DND-41 (cell line): ENCODE data around the gene HPCAL1.

ENCODE experiments used
- ATAC-seq: fragments of 200-7000 bp; cut with Tn5 transposase; 3 replicates; pipeline ENCODE4 v1.9.1; 2021; ENCODE audit warnings: low read depth; ENCODE audit not compliant: insufficient read depth
- DNase-seq: peaks from one replicate; pipeline ENCODE4 v3.0.0-alpha.2; 2020
- H2AFZ ChIP-seq: 2 replicates; pipeline ENCODE4 v1.6.0; 2012; ENCODE audit warnings: low read depth, low read length
- H3K27ac ChIP-seq: 2 replicates; pipeline ENCODE4 v1.5.1; 2012; ENCODE audit warnings: low read length, inconsistent platforms
- H3K27me3 ChIP-seq: fragments of 200-600 bp; sonication (generic); 2 replicates; pipeline ENCODE4 v1.6.0; 2012; ENCODE audit warnings: low read length, mild to moderate bottlenecking, inconsistent platforms; ENCODE audit not compliant: insufficient read depth, poor library complexity
- H3K36me3 ChIP-seq: 2 replicates; pipeline ENCODE4 v1.5.1; 2012; ENCODE audit warnings: low read length, inconsistent platforms; ENCODE audit not compliant: insufficient read depth
- H3K4me1 ChIP-seq: 2 replicates; pipeline ENCODE4 v1.5.1; 2012; ENCODE audit warnings: mild to moderate bottlenecking, low read length; ENCODE audit not compliant: insufficient read depth
- H3K4me2 ChIP-seq: 2 replicates; pipeline ENCODE4 v1.6.0; 2012; ENCODE audit warnings: mild to moderate bottlenecking, moderate library complexity, low read length, inconsistent platforms; ENCODE audit not compliant: insufficient read depth
- H3K4me3 ChIP-seq, 2 experiments: fragments of 200-600 bp in 1 of 2; shearing (Covaris generic) in 1 of 2; 2 replicates each; pipeline ENCODE4 v1.5.1; 2012 to 2016; ENCODE audit warnings: inconsistent platforms in 2 of 2, low read length in 2 of 2, mild to moderate bottlenecking in 2 of 2, low read depth in 1 of 2, moderate library complexity in 1 of 2
- H3K79me2 ChIP-seq: 2 replicates; pipeline ENCODE4 v1.6.0; 2012; ENCODE audit warnings: low read length, inconsistent platforms; ENCODE audit not compliant: insufficient read depth
- H3K9ac ChIP-seq: 2 replicates; pipeline ENCODE4 v1.6.0; 2012; ENCODE audit warnings: low read depth, mild to moderate bottlenecking, inconsistent platforms, low read length, moderate library complexity
- H3K9me3 ChIP-seq: 2 replicates; pipeline ENCODE4 v1.5.1; 2012; ENCODE audit warnings: low read length, moderate library complexity, mild to moderate bottlenecking, inconsistent platforms; ENCODE audit not compliant: insufficient read depth, severe bottlenecking
- H4K20me1 ChIP-seq: 2 replicates; pipeline ENCODE4 v1.6.0; 2012; ENCODE audit warnings: low read length; ENCODE audit not compliant: insufficient read depth
- EZH2 ChIP-seq: IDR thresholded peaks from 3 replicates; pipeline ENCODE4 v1.6.1; 2012; ENCODE audit warnings: borderline replicate concordance, low read depth, mild to moderate bottlenecking, moderate library complexity, low read length, inconsistent platforms; ENCODE audit not compliant: severe bottlenecking
- TF ChIP-seq, protein P1 (sequence below): IDR thresholded peaks from 2 replicates; pipeline ENCODE4 v1.5.1; 2012; ENCODE audit warnings: borderline replicate concordance, low read length, moderate library complexity, mild to moderate bottlenecking; ENCODE audit not compliant: poor library complexity, severe bottlenecking; ENCODE audit errors: extremely low read depth

The HPCAL1 gene

DNA sequence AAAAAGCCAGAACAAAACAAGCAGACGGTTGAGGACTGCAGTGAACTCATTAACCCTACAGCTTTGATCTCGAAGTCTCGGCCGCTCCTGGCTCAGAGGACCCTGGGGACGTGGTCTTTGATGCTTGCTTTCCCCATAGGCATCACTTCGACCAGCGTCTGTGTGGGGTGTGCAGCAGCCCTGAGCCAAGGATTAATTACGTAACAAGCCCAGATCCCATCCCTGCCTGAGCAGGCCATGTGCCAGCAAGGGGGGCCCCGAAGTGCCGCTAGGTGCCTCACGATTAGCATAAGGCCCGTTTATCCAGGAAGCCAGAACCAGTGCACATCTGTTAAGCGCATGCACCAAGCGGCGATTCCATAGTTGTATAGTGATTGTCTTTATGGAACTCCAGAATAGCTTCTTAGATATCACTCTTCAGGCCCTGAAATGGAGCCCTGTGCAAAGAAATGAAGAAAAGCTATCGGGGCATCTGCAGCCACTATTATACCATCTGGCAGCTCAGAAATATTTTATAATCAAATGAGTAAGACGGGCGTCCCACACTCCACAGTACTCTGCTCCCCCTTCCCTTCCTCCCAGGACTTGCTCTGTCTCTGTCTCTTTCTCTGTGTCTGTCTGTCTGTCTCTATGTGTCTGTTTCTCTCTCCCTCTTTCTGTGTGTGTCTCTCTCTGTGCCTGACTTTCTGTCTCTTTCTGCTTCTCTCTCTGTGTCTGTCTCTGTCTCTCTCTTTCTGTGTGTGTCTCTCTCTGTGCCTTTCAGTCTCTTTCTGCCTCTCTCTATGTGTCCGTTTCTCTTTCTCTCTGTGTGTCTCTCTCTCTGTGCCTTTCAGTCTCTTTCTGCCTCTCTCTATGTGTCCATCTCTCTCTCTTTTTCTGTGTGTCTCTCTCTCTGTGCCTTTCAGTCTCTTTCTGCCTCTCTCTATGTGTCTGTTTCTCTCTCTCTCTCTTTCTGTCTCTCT is 41.7 kb downstream of the HPCAL1 start:
- no peak for DNase-seq
- no peaks in the 10 kb centered on the region for H3K79me2 ChIP-seq

DNA sequence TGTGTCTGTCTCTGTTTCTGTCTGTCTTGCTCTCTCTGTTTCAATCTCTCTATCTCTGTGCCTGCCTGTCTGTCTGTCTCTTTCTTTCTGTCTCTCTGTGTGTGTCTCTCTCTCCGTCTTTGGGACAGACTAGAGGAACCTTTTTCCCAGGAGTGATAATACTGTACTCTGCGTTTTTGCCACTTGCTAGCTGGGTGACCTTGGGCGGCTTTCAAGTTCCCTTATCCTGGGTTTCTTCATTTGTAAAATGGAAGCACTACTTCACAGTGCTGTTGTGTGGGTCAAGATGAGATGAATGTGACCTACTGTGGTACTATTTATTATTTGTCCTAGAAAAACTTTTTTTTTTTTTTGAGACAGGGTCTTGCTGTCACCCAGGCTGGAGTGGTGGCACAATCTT is 42.4 kb downstream of the HPCAL1 start:
- Histone ChIP-seq H3K4me3 (no peak overlapping the region), H2AFZ (no peak overlapping the region), H3K79me2 (no peaks in the 10 kb centered on the region), H3K27ac (no peak overlapping the region), H3K9me3 (no peaks in the 10 kb centered on the region), H3K4me2 (no peak overlapping the region), H3K27me3 (no peaks in the 10 kb centered on the region), H3K4me1 (no peaks in the 10 kb centered on the region), H4K20me1 (peaks cover 42% of the 10 kb centered on the region), H3K36me3 (no peaks in the 10 kb centered on the region), H3K9ac (no peak overlapping the region)
- no peak for TF ChIP-seq EZH2
- TF ChIP-seq, protein P1, sequence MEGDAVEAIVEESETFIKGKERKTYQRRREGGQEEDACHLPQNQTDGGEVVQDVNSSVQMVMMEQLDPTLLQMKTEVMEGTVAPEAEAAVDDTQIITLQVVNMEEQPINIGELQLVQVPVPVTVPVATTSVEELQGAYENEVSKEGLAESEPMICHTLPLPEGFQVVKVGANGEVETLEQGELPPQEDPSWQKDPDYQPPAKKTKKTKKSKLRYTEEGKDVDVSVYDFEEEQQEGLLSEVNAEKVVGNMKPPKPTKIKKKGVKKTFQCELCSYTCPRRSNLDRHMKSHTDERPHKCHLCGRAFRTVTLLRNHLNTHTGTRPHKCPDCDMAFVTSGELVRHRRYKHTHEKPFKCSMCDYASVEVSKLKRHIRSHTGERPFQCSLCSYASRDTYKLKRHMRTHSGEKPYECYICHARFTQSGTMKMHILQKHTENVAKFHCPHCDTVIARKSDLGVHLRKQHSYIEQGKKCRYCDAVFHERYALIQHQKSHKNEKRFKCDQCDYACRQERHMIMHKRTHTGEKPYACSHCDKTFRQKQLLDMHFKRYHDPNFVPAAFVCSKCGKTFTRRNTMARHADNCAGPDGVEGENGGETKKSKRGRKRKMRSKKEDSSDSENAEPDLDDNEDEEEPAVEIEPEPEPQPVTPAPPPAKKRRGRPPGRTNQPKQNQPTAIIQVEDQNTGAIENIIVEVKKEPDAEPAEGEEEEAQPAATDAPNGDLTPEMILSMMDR = no peak
- DNase-seq (no peak), ATAC-seq (no peak)

More for the DNA sequence above, 41.7 kb downstream of the HPCAL1 start:
- H4K20me1 ChIP-seq = peaks cover 45% of the 10 kb centered on the region
- no peak for ATAC-seq
- H3K4me1 ChIP-seq = no peaks in the 10 kb centered on the region
- no peak overlapping the region for H3K27ac ChIP-seq
- no peak overlapping the region for H3K4me2 ChIP-seq
- H3K9me3 ChIP-seq = no peaks in the 10 kb centered on the region
- TF ChIP-seq, protein P1 = no peak
- H3K36me3 ChIP-seq = no peaks in the 10 kb centered on the region
- H3K27me3 ChIP-seq = no peaks in the 10 kb centered on the region
- no peak overlapping the region for H2AFZ ChIP-seq
- no peak overlapping the region for H3K4me3 ChIP-seq
- no peak overlapping the region for H3K9ac ChIP-seq

DNA sequence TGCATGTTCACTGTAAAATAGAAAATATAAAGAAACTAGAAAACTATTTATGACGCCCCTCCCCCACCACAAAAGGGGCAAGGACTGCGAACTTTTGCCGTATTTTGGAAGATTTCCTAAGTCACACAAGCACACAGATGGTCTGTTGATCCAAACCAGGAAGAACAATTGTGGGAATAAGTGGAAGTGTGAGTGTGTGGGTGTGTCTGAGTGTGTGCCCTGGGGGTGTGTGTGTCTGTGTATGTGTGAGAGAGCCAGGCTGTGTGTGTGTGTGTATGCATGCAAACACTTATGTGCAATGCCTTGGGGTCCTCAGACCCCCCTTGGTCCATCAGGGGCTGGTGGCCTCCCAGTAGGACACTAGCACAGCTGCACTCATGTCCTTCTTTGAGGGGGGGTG is 43.1 kb downstream of the HPCAL1 start:
- no peaks in the 10 kb centered on the region for H3K79me2 ChIP-seq

More for the DNA sequence above, 43.1 kb downstream of the HPCAL1 start:
- Histone ChIP-seq H3K36me3 (no peaks in the 10 kb centered on the region), H3K27me3 (no peaks in the 10 kb centered on the region), H4K20me1 (peaks cover 40% of the 10 kb centered on the region), H3K4me3 (no peak overlapping the region), H3K27ac (no peak overlapping the region), H3K9ac (no peak overlapping the region), H2AFZ (no peak overlapping the region), H3K4me2 (no peak overlapping the region), H3K9me3 (no peaks in the 10 kb centered on the region), H3K4me1 (no peaks in the 10 kb centered on the region)
- DNase-seq (no peak), ATAC-seq (no peak)
- TF ChIP-seq EZH2 = no peak
- TF ChIP-seq, protein P1 = no peak
